ENCODE data around the gene HSPG2.
"Not testable (repeated sequence)": the region's sequence is repeated elsewhere in the genome, so short reads cannot be mapped to it uniquely, and the experiment has no call there.

Gene HSPG2

DNA sequence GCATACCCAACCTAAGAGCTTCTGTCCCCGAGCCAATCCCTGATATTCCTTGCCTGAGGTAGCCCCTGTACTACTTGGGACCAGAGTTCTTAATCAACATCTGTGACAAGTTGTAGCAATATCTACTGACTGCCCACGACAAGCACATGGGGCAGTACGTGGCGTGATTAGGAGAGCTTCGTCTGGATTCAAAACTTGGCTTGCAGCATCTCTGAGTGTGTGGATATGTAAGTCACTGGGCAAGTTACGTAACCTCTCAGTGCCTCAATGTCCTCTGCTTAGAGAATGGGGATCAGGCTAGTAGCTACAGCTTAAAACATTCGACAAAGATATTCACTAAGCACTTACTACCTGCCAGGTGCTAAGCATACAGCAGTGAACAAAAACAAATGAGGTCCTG lies 5.0 kb downstream of the HSPG2 start:
- DNase-seq (ENCODE audit: low read depth, low spot score): no peak

DNA sequence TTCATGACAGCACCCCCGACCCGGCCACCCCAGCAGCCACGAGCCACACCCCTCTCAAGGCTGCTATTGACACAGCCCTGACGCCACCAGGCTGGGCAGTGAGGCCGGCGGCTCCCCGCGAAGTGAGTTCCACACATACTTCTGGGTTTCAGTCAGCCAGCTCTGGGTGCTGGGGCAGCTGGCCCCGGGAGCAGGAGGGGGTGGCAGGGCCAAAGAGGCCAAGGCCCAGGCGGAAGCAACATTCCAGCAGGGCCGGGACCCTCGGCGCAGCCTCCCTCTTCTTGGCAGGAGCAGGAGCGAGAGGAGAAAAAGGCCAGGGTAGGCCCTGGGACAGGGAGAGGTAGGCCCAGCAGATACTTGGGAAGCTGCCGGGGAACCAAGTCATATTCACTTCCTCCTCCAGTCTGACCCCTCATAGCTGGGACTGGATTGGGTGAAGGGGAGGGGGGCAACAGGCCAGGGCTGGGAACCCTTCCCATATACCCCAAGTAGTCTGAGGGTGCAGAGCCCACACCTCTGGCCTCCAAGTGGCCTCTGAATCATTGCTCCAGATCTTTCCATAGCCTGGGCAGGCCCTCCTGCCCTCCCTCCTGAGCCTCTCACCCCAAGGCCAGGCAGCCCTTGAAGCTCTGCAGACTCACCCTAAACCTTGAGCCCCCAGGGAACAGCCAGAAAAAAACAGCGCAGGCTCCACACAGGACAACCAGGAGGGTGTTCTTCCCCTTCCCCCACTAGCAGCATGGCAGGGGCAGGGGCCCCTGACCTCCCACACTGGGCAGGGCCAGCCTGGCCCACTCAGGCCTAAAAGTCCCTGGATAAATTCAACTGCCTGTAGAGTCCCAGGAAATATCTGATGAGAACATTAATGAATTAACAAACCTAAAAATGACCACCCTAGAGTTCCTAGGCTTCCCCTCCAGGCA lies 5.7 kb downstream of the HSPG2 start:
- peak; percentile 97 for DNase-seq (ENCODE audit: low read depth, low spot score)

DNA sequence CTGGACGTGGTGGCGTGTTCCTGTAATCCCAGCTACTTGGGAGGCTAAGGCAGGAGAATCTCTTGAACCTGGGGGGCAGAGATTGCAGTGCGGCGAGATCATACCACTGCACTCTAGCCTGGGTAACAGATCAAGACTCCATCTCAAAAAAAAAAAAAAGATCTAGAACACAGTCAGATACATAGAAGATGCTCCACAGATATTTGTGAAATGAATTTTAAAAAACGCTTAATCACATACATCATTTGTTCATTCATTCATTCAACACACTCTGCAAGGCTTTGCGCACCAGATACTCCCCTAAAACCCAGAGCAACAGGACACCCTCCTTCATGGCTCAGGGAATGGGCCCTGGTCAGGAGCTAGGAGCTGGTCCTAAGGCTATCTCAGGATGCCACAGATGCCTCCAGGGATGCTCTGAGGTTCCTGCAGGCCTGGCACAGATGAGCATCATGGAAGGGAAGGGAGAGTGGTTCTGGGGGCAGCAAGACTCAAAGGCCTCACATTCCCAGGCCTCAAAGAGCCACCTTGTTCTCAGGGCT lies 6.4 kb downstream of the HSPG2 start:
- no peak for DNase-seq (ENCODE audit: low read depth, low spot score)

DNA sequence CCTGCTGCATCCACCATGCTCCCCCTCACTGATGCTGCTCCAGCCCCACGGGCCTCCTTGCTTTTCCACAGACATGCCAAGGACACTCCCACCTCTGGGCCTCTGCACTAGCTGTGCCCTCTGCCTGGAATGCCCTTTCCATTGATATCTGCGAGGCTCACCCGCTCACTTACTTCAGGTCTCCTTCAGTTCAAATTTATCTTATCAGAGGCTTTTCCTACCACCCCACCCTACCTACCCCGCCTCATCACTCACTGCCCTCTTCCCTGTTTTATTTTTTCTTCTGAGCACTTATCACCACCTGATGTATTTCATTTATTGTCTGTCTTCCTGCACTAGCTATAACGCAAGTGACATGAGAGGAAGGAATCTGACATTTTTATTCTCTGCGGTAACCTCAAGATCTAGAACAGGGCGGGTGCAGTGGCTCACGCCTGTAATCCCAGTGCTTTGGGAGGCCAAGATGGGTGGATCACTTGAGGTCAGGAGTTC lies 7.0 kb downstream of the HSPG2 start:
- DNase-seq (ENCODE audit: low read depth, low spot score): no peak

DNA sequence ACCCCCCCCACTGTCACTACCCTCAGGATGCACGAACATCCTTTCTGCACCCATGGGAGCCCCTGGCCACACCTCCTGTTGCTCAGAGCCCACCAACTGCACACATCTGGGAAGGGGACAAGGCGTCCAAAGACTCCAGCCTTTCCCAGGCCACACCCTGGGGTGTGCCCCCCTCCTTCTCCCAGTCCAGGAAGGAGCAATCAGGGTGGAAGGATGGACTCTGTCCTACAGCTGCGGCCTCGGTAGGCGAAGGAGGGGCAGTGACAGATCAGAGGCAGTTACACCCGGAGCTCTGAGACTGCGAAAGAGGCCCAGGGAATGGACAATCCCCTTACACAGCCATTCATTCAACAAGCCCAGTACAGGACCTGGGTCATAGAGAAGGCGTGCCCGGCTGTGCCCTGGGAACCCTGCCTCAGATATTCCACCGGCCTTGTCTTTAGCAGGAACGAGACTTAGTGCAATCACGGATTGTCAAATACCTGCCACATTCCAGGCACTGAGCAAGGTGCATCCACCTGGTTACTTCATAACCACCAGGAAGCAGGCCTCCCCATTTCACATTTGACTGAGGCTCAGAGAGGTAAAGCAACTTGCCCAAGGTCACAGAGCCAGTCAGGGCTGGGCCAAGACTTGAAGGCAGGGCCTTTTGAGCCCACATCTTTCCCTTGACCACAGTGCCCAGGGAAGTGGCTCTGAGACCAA lies 9.4 kb downstream of the HSPG2 start:
- no peak for DNase-seq (ENCODE audit: low read depth, low spot score)

DNA sequence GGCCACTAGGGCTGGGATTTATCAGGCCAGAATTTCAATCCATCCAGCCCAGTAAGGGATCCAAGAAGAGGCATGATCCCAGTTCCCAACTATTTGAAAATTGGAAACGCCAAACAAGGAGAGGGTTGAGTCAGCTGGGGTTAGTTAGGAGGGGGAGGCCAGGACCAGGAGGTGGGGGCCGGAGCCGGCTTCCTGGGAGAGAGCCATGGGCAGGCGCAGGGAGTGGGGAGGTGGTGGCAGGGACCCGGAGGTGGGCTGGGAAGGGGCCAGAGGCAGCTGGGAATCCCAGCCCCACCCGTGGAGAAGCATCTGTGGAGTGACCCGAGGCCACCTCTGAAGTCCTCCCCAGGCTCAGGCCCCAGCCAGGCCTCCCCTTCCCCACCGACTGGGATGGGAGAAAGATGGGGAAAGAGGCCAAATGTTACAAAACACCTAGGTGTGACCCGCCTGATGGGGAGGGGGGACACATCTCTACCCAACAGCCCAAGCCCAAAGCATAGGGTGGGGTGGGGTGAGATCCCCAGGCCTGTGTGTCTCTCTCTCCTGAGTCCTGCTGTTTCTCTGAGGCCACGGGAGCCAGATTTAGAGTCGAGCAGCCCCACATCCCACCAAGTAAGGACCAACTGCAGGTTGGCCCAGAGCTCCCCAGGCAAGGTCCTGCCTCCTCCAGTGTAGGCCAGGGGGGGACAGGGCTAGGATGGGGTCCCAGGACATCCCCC lies 10.1 kb downstream of the HSPG2 start:
- peak; percentile 80 for DNase-seq (ENCODE audit: low read depth, low spot score)

DNA sequence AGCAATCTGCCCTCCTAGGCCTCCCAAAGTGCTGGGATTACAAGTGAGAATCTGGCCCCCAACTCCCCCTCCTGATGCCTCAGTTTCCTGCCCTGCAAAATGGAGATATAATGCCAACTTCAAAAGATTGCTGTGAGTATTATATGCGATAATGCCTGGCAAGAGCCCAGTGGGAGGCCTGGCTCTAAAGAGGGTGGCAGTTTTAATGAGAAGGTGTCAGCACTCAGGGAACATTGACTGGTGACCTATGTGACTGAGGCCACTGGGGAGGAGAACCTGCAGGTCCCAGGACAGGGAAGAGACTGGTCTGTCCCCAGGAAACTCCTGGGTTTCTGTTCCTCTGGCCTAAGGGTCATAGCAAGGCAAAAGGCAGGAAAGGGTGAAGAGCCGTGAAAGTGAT lies 11.0 kb downstream of the HSPG2 start:
- DNase-seq (ENCODE audit: low read depth, low spot score): no peak

DNA sequence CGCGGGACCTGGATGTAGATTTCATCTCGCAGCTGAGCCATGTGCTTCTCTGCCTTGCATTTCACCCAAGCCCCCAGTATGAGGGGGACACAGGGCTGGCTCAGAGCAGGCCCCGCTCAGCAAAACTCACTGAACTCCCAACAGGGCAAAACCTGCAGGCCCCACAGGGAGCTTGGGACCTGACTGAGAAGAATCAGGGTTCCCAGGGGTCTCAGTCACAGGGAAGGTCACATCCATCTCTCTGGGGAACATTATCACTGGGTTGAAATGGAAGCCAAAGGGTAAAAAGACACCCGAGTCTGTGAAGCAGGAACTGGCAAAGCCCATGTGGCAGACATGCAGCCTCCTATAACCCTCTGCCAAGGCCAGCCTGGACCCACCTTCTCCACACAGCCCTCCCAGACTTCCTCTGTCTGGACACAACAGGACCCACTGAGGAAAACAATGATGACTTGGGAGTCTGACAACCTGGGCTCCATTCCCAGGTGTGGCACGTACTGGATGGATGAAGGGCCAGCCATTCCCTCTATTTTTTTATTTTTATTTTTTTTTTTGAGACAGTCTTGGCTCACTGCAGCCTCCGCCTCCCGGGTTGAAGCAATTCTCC lies 11.7 kb downstream of the HSPG2 start:
- no peak for DNase-seq (ENCODE audit: low read depth, low spot score)

DNA sequence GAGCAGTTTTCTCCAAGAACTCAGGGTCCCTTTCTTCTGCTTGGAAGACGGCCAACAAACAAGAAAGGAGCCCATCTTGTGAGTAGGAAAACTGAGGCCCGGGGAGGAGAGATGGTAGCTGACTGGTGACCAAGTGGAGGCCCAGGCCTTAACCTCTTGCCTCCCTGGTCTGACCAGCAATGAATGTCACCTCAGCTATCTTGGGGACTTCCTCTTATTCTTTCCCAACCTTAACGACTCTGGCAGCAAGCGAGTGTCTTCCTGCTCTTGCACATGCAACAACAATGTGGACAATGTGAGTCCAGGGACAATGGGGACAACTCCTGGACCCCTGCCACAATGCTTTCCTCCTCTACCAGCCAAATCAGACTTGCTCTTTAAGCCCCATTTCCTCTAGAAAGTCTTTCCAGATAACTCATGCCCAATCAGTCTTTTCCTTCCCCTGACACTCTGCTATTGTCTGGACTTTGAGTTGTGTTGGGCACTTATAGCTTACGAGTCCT lies 12.6 kb downstream of the HSPG2 start:
- DNase-seq (ENCODE audit: low read depth, low spot score): no peak

DNA sequence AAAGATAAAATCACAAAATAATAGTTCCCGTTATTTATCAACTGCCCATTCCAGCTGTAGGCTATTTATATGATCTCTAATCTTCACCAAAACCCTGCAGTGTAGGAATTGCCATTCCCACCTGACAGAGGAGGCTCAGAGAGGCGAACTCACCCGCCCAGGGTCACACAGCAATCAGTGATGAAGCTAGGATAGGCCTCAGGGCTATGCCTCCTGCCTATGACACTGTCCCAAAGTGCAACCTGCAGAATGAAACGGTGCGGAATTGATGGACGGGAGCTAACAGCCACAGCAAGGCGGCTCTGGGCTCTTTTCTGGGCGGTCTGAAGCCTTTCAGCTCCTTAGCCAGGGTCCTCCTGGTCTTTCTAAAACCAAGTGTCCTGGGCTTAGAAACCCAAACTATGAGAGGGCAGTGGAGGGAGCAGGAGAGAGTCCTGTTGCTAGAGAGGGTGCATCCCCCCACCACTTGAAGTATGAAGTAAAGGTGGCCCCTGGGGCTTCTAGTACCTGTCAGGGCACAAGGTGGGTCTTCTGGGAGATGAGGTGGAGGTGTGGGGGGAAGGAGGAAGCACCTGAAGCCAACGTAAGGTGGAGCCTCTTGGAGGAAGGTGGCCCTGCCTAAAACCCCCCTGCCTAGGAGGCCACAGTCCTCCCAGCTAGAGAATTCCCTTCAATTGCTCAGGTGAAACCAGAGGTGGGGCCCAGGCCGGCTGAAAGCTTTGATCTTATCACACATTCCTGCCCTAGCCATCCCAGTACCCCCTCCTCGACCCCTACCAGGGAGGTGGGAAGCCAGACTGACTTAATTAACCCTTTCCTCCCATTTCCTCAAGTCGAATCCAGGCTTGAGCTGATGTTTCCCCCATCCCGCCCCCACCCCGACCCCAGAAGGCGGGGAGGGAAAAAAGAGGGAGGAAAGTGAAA lies 14.8 kb downstream of the HSPG2 start:
- DNase-seq (ENCODE audit: low read depth, low spot score): no peak

DNA sequence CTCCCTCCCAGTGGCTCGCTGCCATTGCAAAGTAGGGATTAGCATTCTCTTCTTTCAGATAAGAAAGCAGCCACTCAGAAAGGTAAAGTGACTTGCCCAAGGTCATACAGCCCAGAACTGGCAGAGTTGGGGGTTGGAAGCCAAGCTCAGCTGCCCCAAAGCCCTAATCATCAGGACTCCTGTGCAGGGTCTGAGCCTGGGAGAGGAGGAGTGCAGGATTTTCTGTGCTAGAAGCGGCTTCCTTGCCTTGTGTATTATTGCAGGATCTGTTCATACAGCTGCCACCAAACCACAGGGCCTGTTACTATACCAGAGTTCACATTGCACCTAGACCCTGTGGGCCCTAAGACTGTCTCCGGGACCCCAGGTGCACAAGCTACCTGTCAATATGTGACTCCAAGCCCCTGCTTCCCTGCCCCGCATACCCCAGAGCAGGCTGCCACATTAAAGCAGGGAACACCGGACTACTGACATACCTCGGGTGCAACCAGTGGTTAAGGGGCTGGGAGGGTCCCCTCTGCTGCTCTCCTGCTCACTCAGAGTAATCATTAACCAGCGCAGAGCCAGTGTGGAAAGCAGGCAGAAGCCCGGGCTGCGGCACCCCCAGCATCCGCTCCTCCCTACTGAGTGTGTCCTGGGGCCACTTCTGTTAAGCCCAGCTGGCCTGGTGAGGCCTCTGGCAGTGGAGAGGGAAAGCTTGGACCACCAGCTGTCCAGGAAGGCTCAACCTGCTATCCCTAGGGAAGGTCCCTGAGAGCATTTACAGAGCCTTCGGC lies 15.8 kb downstream of the HSPG2 start:
- DNase-seq (ENCODE audit: low read depth, low spot score): no peak

DNA sequence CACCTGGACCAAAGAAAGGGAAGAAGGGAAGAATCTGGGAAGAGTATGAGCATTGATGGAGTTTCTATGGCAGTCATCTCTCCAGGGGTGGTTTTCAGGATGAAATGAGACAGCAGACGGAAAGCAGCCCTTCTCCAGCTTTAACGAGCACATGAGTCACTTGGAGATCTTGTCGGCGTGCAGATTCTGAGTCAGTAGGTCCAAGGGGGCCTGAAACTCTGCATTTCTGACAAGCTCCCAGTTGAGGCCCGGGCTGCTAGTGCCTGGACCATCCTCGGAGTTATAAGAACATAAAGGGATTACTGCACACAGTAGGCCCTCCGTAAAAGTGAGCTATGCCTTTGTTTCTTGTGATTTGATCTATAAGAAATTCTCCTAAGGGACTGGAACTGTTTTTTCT lies 17.6 kb downstream of the HSPG2 start:
- DNase-seq (ENCODE audit: low read depth, low spot score): peak; percentile 69

DNA sequence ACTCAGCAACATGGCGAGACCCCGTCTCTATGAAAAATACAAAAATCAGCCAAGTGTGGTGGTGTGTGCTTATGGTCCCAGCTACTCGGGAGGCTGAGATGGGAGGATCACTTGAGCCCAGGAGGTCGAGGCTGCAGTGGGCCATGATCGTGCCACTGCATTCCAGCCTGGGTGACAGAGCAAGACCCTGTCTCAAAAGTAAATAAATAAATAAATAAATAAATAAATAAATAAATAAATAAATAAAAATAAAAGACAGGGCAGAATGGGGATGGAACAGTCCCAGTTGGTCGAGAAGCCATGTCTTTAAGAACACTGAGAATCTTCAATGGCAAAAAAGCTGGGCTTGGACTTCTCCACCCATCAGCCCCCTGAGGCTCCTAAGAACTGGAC lies 19.9 kb downstream of the HSPG2 start:
- DNase-seq (ENCODE audit: low read depth, low spot score): not testable (repeated sequence)

DNA sequence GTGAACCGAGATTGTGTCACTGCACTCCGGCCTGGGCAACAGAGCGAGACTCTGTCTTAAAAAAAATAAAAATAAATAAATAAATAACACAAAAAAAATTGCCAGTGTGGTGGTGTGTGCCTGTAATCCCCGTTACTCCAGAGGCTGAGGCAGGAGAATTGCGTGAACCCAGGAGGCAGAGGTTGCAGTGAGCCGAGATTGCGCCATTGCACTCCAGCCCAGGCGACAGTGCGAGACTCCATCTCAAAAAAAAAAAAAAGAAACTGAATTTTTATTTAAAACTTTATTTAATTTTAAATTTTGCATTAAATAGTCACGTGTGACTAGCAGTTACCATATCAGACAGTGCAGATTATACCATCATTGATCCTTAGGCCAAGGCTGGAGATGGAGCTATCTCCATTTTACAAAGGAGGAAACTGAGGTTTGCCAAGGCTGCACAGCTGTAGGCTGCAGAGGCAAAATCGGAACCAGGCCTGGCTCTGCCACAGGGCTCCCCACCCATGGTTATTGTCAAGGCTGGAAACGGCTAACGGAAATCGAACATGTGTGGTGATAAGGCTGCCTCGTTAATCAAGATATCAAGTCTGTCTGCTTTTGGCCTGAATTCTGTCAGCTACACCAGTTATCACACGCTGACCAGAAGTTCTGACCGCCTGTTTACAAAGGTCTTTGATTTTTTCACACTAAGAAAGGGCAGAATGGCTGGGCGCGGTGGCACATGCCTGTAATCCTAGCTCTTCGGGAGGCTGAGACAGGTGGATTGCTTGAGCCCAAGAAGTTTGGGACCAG lies 20.5 kb downstream of the HSPG2 start:
- no peak for DNase-seq (ENCODE audit: low read depth, low spot score)

DNA sequence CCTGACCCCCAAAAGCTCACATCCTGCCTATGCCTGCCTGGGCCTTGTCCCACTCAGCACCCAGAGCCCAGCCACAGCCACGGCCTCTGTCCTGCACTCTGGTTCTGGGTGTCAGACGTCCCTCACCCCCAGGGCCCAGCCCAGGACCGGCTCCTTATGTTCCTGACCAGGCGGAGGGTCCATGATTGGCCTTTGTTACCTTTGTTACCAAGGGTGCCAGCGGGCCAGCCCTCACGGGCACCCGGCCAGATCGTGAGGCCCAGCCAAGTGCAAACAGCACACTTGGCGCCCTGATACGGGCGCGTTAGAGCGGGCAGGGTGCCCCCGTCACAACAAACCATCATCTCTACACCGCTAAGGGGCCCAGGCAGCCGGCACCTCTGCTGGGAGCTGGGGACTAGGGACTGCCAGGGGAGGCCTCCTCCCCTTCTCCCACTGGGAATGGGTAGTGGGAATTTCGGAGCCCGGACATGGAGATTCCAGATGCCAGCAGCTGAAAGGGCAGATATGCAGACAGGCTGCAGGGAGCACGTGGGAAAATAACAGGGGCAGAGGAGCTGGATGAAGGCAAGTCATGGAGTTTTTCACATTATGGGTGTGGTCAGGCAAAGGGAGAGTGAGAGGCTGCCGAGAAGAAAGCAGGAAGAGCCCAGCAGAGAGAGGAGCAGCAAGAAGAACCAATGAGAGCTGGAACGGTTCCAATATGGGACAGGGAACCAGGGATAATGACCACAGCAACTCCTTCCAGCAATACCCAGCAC lies 22.1 kb downstream of the HSPG2 start:
- DNase-seq (ENCODE audit: low read depth, low spot score): peak; percentile 70

DNA sequence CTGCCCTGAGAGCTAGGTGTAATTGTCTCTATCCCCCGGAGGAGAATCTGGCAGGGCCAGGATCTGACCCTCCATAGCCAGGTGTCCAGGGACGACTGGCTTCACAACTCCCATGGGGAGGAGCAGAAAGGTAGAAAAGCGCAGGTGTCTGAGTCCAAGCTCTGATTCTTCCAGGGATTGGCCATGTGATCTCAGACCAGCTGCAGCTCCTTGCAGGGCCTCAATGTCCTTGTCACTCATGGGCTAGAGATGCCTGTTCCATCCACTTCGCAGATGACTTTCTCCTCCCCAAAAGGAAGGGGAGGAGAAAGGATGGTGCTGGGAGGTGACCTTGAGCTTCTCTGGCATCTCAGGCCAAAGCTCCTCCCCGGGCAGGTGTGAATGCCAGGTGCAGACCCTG lies 22.7 kb downstream of the HSPG2 start:
- no peak for DNase-seq (ENCODE audit: low read depth, low spot score)

DNA sequence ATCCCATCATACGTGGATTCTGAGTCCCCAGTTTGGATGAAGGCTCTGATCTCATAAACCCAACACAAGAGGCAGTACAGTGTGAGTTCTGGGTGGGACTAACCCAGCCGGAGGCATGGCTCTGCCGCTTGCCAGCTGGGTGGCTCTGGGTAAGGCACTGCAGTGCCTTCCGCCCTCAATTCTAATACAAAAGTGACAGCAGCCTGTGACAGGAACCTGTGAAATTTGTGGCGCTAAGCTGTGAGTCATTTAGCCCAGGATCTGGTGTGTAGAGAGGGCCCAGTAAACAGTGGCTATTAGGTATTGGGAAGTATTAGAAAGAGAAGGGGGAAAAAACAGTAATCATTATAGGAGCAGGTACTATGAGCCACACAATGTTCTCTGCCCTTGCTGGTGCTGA lies 23.3 kb downstream of the HSPG2 start:
- no peak for DNase-seq (ENCODE audit: low read depth, low spot score)

DNA sequence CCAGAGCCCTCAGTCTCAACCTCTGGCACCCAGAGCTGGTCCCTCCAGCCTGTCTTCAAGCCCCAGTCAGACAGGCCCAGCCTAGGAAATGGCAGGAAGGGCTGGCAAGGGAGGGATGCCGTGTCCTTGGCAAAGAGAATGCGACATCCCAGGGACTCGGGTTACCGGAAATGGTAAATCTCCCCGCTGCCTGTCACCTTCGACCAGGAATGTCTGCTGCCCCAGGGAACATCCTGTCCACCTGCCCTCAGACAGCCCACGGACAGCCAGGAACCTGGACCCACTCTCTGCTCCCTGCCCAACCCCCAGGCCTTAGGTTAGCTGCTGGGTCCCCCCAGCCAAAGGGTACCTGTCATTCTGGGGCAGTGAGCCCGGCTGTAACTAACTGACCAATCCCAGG lies 23.9 kb downstream of the HSPG2 start:
- no peak for DNase-seq (ENCODE audit: low read depth, low spot score)
